Central memory CD8-positive, alpha-beta T cell (primary cell): Measurements from ENCODE around the gene SLN.
"Not testable (repeated sequence)": the region's sequence is repeated elsewhere in the genome, so short reads cannot be mapped to it uniquely, and the experiment has no call there.

Experiments
- ATAC-seq: fragments of 150-1000 bp; cut with Tn5 transposase; replicated peaks from 2 replicates; pipeline ENCODE4 v1.10.0; 2022; ENCODE audit warnings: mild to moderate bottlenecking, moderate FRiP score, moderate number of reproducible peaks; ENCODE audit not compliant: poor library complexity, severe bottlenecking; ENCODE audit errors: extremely low read depth
- DNase-seq, 2 donors: peaks; one replicate each; pipeline ENCODE4 v3.0.0; 2021; ENCODE audit warnings: low spot score in 2 of 2
- H3K27ac Mint-ChIP-seq: one replicate; pipeline ENCODE4 v1.8.0; 2022; ENCODE audit warnings: low read depth, mild to moderate bottlenecking, moderate library complexity, mixed read lengths
- H3K27me3 Mint-ChIP-seq: one replicate; pipeline ENCODE4 v1.8.0; 2022; ENCODE audit warnings: mixed read lengths
- H3K36me3 Mint-ChIP-seq: one replicate; pipeline ENCODE4 v1.8.0; 2022; ENCODE audit warnings: mild to moderate bottlenecking, moderate library complexity, mixed read lengths; ENCODE audit not compliant: insufficient read depth
- H3K4me1 Mint-ChIP-seq: one replicate; pipeline ENCODE4 v1.8.0; 2022; ENCODE audit warnings: mixed read lengths
- H3K4me3 Mint-ChIP-seq: one replicate; pipeline ENCODE4 v1.8.0; 2022; ENCODE audit warnings: mild to moderate bottlenecking, moderate library complexity, mixed read lengths
- H3K9me3 Mint-ChIP-seq: one replicate; pipeline ENCODE4 v1.8.0; 2022; ENCODE audit warnings: mixed read lengths

Gene SLN

GRCh38 chr11:107711861-107712755 is at the start of gene SLN:
Gene SLN (minus strand): TSS chr11:107712056.
- ATAC-seq = no peak
- Mint-ChIP-seq H3K27me3 (peaks cover 80% of the 10 kb centered on the region), H3K9me3 (no peaks in the 10 kb centered on the region)

GRCh38 chr11:107758719-107759355 is 47.0 kb upstream of the SLN start:
- DNase-seq, H3K4me1 Mint-ChIP-seq, H3K27ac Mint-ChIP-seq, H3K4me3 Mint-ChIP-seq, ATAC-seq, H3K36me3 Mint-ChIP-seq, H3K9me3 Mint-ChIP-seq: not testable (repeated sequence)
- H3K27me3 Mint-ChIP-seq = peaks cover 81% of the 10 kb centered on the region

More at GRCh38 chr11:107711861-107712755, at the start of gene SLN:
- no peak within 1 kb of the TSS for H3K27ac Mint-ChIP-seq
- peaks cover 1% of the 10 kb centered on the region for H3K36me3 Mint-ChIP-seq
- no peak within 1 kb of the TSS for H3K4me3 Mint-ChIP-seq
- H3K4me1 Mint-ChIP-seq = no peaks in the 10 kb centered on the region
- DNase-seq = no peak

DNA sequence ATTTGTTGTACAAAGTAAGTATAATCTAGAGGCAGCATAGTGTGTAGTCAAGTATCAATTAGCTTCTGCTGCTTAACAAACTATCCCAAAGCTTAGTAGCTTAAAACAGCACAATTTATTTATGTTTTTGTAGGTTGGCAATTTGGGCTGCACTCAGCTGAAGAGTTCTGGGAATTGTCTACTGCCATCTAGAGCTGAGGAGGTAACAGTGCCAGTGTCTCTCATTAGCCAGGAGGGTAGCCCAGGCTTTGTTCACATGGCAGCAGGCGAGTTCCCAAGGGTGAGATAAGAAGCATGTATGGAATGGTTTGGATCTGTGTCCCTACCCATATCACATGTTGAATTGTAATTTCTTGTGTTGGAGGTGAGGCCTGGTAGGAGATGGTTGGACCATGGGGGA is 45.8 kb upstream of the SLN start:
- Mint-ChIP-seq H3K27ac (no peak overlapping the region), H3K27me3 (peaks cover 76% of the 10 kb centered on the region), H3K4me3 (no peak overlapping the region), H3K9me3 (no peaks in the 10 kb centered on the region), H3K4me1 (no peaks in the 10 kb centered on the region), H3K36me3 (no peaks in the 10 kb centered on the region)
- ATAC-seq (no peak), DNase-seq (no peak)

- Mint-ChIP-seq H3K27me3 (peaks cover 70% of the 10 kb centered on the region), H3K9me3 (no peaks in the 10 kb centered on the region), H3K4me3 (no peak overlapping the region), H3K36me3 (no peaks in the 10 kb centered on the region), H3K4me1 (no peaks in the 10 kb centered on the region), H3K27ac (no peak overlapping the region)
- DNase-seq (no peak), ATAC-seq (no peak)
Observed at GRCh38 chr11:107756553-107756952, 44.7 kb upstream of the SLN start.

GRCh38 chr11:107752949-107753822 is 41.3 kb upstream of the SLN start:
- no peak for DNase-seq
- Mint-ChIP-seq H3K36me3 (no peaks in the 10 kb centered on the region), H3K27ac (no peak overlapping the region), H3K4me1 (no peaks in the 10 kb centered on the region), H3K4me3 (no peak overlapping the region), H3K9me3 (no peaks in the 10 kb centered on the region), H3K27me3 (peaks cover 58% of the 10 kb centered on the region)
- ATAC-seq = no peak

GRCh38 chr11:107752508-107752907 is 40.7 kb upstream of the SLN start:
- H3K27me3 Mint-ChIP-seq = peaks cover 51% of the 10 kb centered on the region
- H3K9me3 Mint-ChIP-seq = no peaks in the 10 kb centered on the region
- H3K36me3 Mint-ChIP-seq = no peaks in the 10 kb centered on the region
- DNase-seq = no peak
- ATAC-seq = no peak
- H3K4me3 Mint-ChIP-seq = no peak overlapping the region
- no peaks in the 10 kb centered on the region for H3K4me1 Mint-ChIP-seq
- no peak overlapping the region for H3K27ac Mint-ChIP-seq

- no peak for ATAC-seq
- DNase-seq = no peak
- Mint-ChIP-seq H3K27ac (no peak overlapping the region), H3K4me3 (no peak overlapping the region), H3K9me3 (no peaks in the 10 kb centered on the region), H3K36me3 (no peaks in the 10 kb centered on the region), H3K4me1 (no peaks in the 10 kb centered on the region), H3K27me3 (peaks cover 36% of the 10 kb centered on the region)
Observed at GRCh38 chr11:107751082-107751481, 39.2 kb upstream of the SLN start.

- Mint-ChIP-seq H3K36me3 (no peaks in the 10 kb centered on the region), H3K4me1 (no peaks in the 10 kb centered on the region), H3K9me3 (no peaks in the 10 kb centered on the region), H3K27ac (no peak overlapping the region), H3K27me3 (peaks cover 35% of the 10 kb centered on the region), H3K4me3 (no peak overlapping the region)
- DNase-seq = no peak
- ATAC-seq = no peak
Observed at GRCh38 chr11:107750313-107750712, 38.5 kb upstream of the SLN start.

- DNase-seq (no peak), ATAC-seq (no peak)
- H3K36me3 Mint-ChIP-seq = no peaks in the 10 kb centered on the region
- no peak overlapping the region for H3K27ac Mint-ChIP-seq
- H3K27me3 Mint-ChIP-seq = peaks cover 50% of the 10 kb centered on the region
- no peak overlapping the region for H3K4me3 Mint-ChIP-seq
- no peaks in the 10 kb centered on the region for H3K9me3 Mint-ChIP-seq
- no peaks in the 10 kb centered on the region for H3K4me1 Mint-ChIP-seq
Observed at GRCh38 chr11:107747622-107748021, 35.8 kb upstream of the SLN start.

GRCh38 chr11:107744736-107745135 is 32.9 kb upstream of the SLN start:
- peaks cover 63% of the 10 kb centered on the region for H3K27me3 Mint-ChIP-seq
- H3K4me3 Mint-ChIP-seq = no peak overlapping the region
- no peaks in the 10 kb centered on the region for H3K4me1 Mint-ChIP-seq
- no peak for DNase-seq
- no peaks in the 10 kb centered on the region for H3K36me3 Mint-ChIP-seq
- H3K27ac Mint-ChIP-seq = no peak overlapping the region
- H3K9me3 Mint-ChIP-seq = no peaks in the 10 kb centered on the region
- no peak for ATAC-seq

- Mint-ChIP-seq H3K27me3 (peaks cover 74% of the 10 kb centered on the region), H3K27ac (no peak overlapping the region), H3K9me3 (no peaks in the 10 kb centered on the region), H3K4me3 (no peak overlapping the region), H3K4me1 (no peaks in the 10 kb centered on the region), H3K36me3 (no peaks in the 10 kb centered on the region)
- DNase-seq = no peak
- no peak for ATAC-seq
Observed at GRCh38 chr11:107743191-107743590, 31.3 kb upstream of the SLN start.

DNA sequence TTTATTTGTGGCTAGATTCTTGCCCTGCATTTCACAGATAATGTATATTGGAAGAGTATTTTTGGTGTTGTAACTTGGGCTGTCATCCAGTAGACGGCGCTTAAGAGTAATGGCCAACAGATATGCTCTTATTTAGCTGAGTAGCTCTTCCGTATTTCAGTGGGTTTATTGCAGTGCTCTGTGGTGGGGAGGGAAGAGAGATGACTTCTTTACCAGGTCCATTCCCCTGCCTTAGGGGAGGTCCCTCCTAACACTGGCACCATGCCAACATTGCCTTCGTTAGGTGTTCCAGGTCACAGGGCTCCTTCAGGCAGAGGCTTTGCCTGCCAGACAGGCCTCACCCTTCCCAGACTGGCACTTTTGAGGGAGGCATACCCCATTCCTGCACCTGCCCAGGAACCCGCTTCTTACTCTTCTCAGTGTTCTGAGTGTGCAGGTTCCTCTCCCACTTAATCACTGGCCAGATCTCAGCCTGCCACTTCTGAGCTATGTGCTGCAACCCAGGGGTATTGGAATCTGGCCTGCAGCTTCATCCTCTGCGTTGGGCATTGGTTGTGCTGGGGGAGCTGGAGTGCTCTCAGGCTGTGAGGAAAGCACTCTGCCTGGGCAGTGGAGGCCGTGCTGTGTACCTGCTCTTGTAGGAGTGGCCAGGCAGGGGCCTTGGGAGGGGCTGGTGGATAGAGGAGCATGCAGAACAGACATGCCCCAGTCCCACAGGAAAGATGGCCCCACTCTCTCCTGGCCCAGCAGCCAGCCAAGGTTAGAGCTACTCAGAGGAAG is 29.4 kb upstream of the SLN start:
- ATAC-seq = no peak
- no peak for DNase-seq
- Mint-ChIP-seq H3K4me1 (no peaks in the 10 kb centered on the region), H3K36me3 (no peaks in the 10 kb centered on the region), H3K27me3 (peaks cover 74% of the 10 kb centered on the region), H3K9me3 (no peaks in the 10 kb centered on the region), H3K4me3 (no peak overlapping the region), H3K27ac (no peak overlapping the region)
